K562 (cell line): ENCODE results near the gene TTC16.

Source experiments
- CBX5 ChIP-seq: IDR thresholded peaks from 2 replicates; pipeline ENCODE4 v1.6.1; 2014; ENCODE audit warnings: low read depth, borderline replicate concordance
- CHD1 ChIP-seq: fragments of 200-600 bp; sonication (generic); IDR thresholded peaks from one replicate; pipeline ENCODE4 v1.6.1; 2012; ENCODE audit warnings: mild to moderate bottlenecking, moderate library complexity, low read length, inconsistent platforms
- CREB1 ChIP-seq, 2 experiments: sonication (generic) in 1 of 2; formaldehyde crosslinking in 1 of 2; IDR thresholded peaks; 2 replicates each; pipeline versions ENCODE4 v1.6.1 to v1.8.0; 2012 to 2022; ENCODE audit warnings: inconsistent platforms in 1 of 2, mild to moderate bottlenecking in 1 of 2, missing genetic modification reagents in 1 of 2, moderate library complexity in 1 of 2
- DPF2 ChIP-seq: fragments of 450-650 bp; IDR thresholded peaks from 2 replicates; pipeline ENCODE4 v1.6.1; 2016
- HEY1 ChIP-seq: fragments of 250-450 bp; sonication (Bioruptor Pico); IDR thresholded peaks from 2 replicates; pipeline ENCODE4 v1.5.0; 2020; ENCODE audit warnings: mild to moderate bottlenecking, moderate library complexity, borderline replicate concordance
- KLF10 ChIP-seq: fragments of 250-450 bp; sonication (Bioruptor Pico); IDR thresholded peaks from 2 replicates; pipeline ENCODE4 v1.6.1; 2021; ENCODE audit warnings: matching md5 sums
- MAX ChIP-seq: sonication (generic); formaldehyde crosslinking; IDR thresholded peaks from 2 replicates; pipeline ENCODE4 v1.9.0; 2022; ENCODE audit warnings: mild to moderate bottlenecking, missing genetic modification reagents
- RAD21 ChIP-seq, 2 experiments: fragments of 250-450 bp in 1 of 2; fragments of 450-650 bp in 1 of 2; sonication (Bioruptor Pico) in 1 of 2; formaldehyde crosslinking in 1 of 2; IDR thresholded peaks in 1 of 2; conservative IDR thresholded peaks in 1 of 2; 2 replicates each; pipeline versions ENCODE4 v1.4.0 to v1.8.0; 2020 to 2022; ENCODE audit warnings: mild to moderate bottlenecking in 2 of 2, moderate library complexity in 1 of 2
- SP1 ChIP-seq: sonication (generic); formaldehyde crosslinking; IDR thresholded peaks from 2 replicates; pipeline ENCODE4 v1.8.1; 2022; ENCODE audit warnings: mild to moderate bottlenecking, missing genetic modification reagents

GRCh38 chr9:127761061-127761460 lies 45.2 kb downstream of the TTC16 start:
- TF ChIP-seq DPF2 = no peak
- no peak for TF ChIP-seq KLF10
- no peak for TF ChIP-seq MAX
- TF ChIP-seq SP1 (CRISPR knock-in tag) = no peak
- no peak for TF ChIP-seq HEY1 (CRISPR knock-in tag)
- TF ChIP-seq RAD21 (CRISPR knock-in tag; conservative IDR thresholded peaks at IDR 0.05 in 1 of 2, IDR thresholded peaks at IDR 0.05 in 1 of 2) = no peak
- no peak for TF ChIP-seq CREB1 (IDR thresholded peaks at IDR 0.05)
- TF ChIP-seq CREB1 (CRISPR knock-in tag; IDR thresholded peaks at IDR 0.05) = no peak
- TF ChIP-seq CBX5 = no peak
- TF ChIP-seq CHD1 = no peak
